Spleen (tissue), 11 donors: ENCODE results near the gene RIPOR3. TPM values are rescaled to one million over a fixed set of nuclear protein-coding genes. Genes with fewer than 3 reads are reported as not detected.

Experiments used
- DNase-seq: peaks from one replicate; pipeline ENCODE4 v3.0.0-alpha.2; 2020
- H3K27ac ChIP-seq, 8 donors: fragments of 200-600 bp; sonication (generic) in 7 of 8; 1 replicate in 4 of 8; 2 replicates in 4 of 8; pipeline versions ENCODE4 v1.5.0 to v1.8.0; 2016 to 2021; ENCODE audit warnings: inconsistent platforms in 4 of 8, mild to moderate bottlenecking in 4 of 8, moderate library complexity in 1 of 8
- H3K27me3 ChIP-seq, 7 donors: fragments of 200-600 bp; sonication (generic) in 6 of 7; replicated peaks in 1 of 7; 1 replicate in 4 of 7; 2 replicates in 3 of 7; pipeline versions ENCODE4 v1.5.0 to v1.8.0; 2016 to 2021; ENCODE audit warnings: inconsistent platforms in 3 of 7, mild to moderate bottlenecking in 1 of 7
- H3K36me3 ChIP-seq, 6 donors: fragments of 200-600 bp; sonication (generic) in 5 of 6; 1 replicate in 4 of 6; 2 replicates in 2 of 6; pipeline versions ENCODE4 v1.5.0 to v1.8.0; 2016 to 2021; ENCODE audit warnings: inconsistent platforms in 2 of 6
- H3K4me1 ChIP-seq, 6 donors: fragments of 200-600 bp; sonication (generic) in 5 of 6; 1 replicate in 3 of 6; 2 replicates in 3 of 6; pipeline versions ENCODE4 v1.5.0 to v1.8.0; 2016 to 2021; ENCODE audit warnings: inconsistent platforms in 3 of 6
- H3K4me3 ChIP-seq, 8 donors: fragments of 200-600 bp; sonication (generic) in 7 of 8; 1 replicate in 4 of 8; 2 replicates in 4 of 8; pipeline versions ENCODE4 v1.5.0 to v1.8.0; 2016 to 2021; ENCODE audit warnings: inconsistent platforms in 4 of 8, mild to moderate bottlenecking in 4 of 8, moderate library complexity in 2 of 8
- H3K9me3 ChIP-seq, 8 donors: fragments of 200-600 bp; sonication (generic) in 7 of 8; 1 replicate in 4 of 8; 2 replicates in 4 of 8; pipeline versions ENCODE4 v1.5.0 to v1.8.0; 2016 to 2021; ENCODE audit warnings: inconsistent platforms in 4 of 8
- CTCF ChIP-seq, 11 experiments: fragments of 200-600 bp in 7 of 11; fragments of 450-650 bp in 4 of 11; sonication (generic) in 4 of 11; IDR thresholded peaks in 8 of 11; conservative IDR thresholded peaks in 3 of 11; 1 replicate in 7 of 11; 2 replicates in 4 of 11; pipeline versions ENCODE4 v1.4.0 to v1.8.0; 2016 to 2021; ENCODE audit warnings: antibody characterized with exemption in 11 of 11, inconsistent platforms in 4 of 11, mild to moderate bottlenecking in 1 of 11
- POLR2A ChIP-seq, 3 donors: fragments of 450-650 bp; IDR thresholded peaks; one replicate each; pipeline ENCODE4 v1.5.1; 2017; ENCODE audit warnings: antibody characterized with exemption in 3 of 3, mild to moderate bottlenecking in 1 of 3
- POLR2AphosphoS5 ChIP-seq, 3 donors: sonication (generic); formaldehyde crosslinking; IDR thresholded peaks; one replicate each; pipeline ENCODE4 v1.5.1; 2017; ENCODE audit warnings: antibody characterized with exemption in 3 of 3
- whole genome bisulfite sequencing, 5 donors: extraction: QIAGEN DNeasy Blood & Tissue Kit in 3 of 5; methylation state at CpG; one replicate each; pipeline versions ENCODE4 v1.1.5 to v1.1.7; 2013 to 2018; 5-methylcytosine and 5-hydroxymethylcytosine counted together
- intact Hi-C: fragments of 100-400 bp; cut with DNase I; formaldehyde crosslinking; loops from one replicate; pipeline ENCODE4 v1.15.0; 2023; ENCODE audit warnings: low total_unique reads
- polyA plus RNA-seq, 3 donors: library from polyadenylated mRNA; stranded (reverse); fragments of 200-250 nt; gene quantifications; one replicate each; pipeline ENCODE4 v1.2.1, GENCODE V29; 2013
- total RNA-seq, 7 donors: library from RNA; depleted of rRNA in 3 of 7; stranded (reverse); fragments of >200 nt in 3 of 7; fragmentation: NEBNext Ultra II Directional in 4 of 7; extraction: Animal tissue kit (Norgen Biotek cat#: 25700) in 4 of 7; gene quantifications; one replicate each; pipeline versions ENCODE4 v1.1.0 to v1.2.1, GENCODE V29; 2016 to 2021
- donor health status: healthy with polysubstance abuse.
- donor health status: DM: no; HTN: no; CAD: no; lungs with moderate emphysema.
- donor health status: DM: no; HTN: no; CAD: no.
- donor health status: Bipolar disorder and iron deficiency.
- donor health status: healthy.
- donor health status: DM: no; HTN: no; CAD: no.
- donor health status: DM: yes; HTN: yes; CAD: no.

The RIPOR3 gene
- total and polyA plus RNA-seq, 10 donors: 6.0 to 22.8 (median 13.1) TPM

- H3K4me3 ChIP-seq: no peak overlapping the region
- TF ChIP-seq POLR2AphosphoS5 (IDR thresholded peaks at IDR 0.05) (peak in 1 of 3 donors; percentile 60), POLR2A (IDR thresholded peaks at IDR 0.05) (no peak), CTCF (IDR thresholded peaks at IDR 0.05 in 8 of 11, conservative IDR thresholded peaks at IDR 0.05 in 3 of 11) (no peak)
- H3K27me3 ChIP-seq: peaks cover 0 to 30% (median 0%) of the 10 kb centered on the region in 7 donors
- DNase-seq: no peak
- peaks cover 0 to 57% (median 26%) of the 10 kb centered on the region in 6 donors for H3K4me1 ChIP-seq
- H3K27ac ChIP-seq: peak overlapping the region in 3 of 8 donors; percentile 22 to 43 (median 28)
- peaks cover 0 to 42% (median 19%) of the 10 kb centered on the region in 6 donors for H3K36me3 ChIP-seq
- 91 to 95% (median 94%) methylated on average over 7 to 9 of the region's 9 CpGs for WGBS, 5 donors
- no peaks in the 10 kb centered on the region for H3K9me3 ChIP-seq
- intact Hi-C loops: no loop called here
Measured at GRCh38 chr20:50593005-50593335, 98.4 kb downstream of the RIPOR3 start.

- Histone ChIP-seq H3K36me3 (peaks cover 0 to 47% (median 24%) of the 10 kb centered on the region in 6 donors), H3K27me3 (peaks cover 0 to 25% (median 0%) of the 10 kb centered on the region in 7 donors), H3K4me3 (no peak overlapping the region), H3K9me3 (no peaks in the 10 kb centered on the region), H3K27ac (peak overlapping the region in 3 of 8 donors; percentile 22 to 43 (median 28)), H3K4me1 (peaks cover 0 to 57% (median 27%) of the 10 kb centered on the region in 6 donors)
- 45 to 86% (median 65%) methylated on average over 15 to 19 of the region's 19 CpGs for WGBS, 5 donors
- no peak for TF ChIP-seq POLR2A (IDR thresholded peaks at IDR 0.05)
- TF ChIP-seq CTCF (IDR thresholded peaks at IDR 0.05 in 8 of 11, conservative IDR thresholded peaks at IDR 0.05 in 3 of 11): no peak
- TF ChIP-seq POLR2AphosphoS5 (IDR thresholded peaks at IDR 0.05): peak; percentile 59 to 87 (median 83)
- peak; percentile 83 for DNase-seq
- intact Hi-C loops: no loop called here
Measured at GRCh38 chr20:50592282-50593004, 98.9 kb downstream of the RIPOR3 start.

GRCh38 chr20:50591233-50591852 is 100.0 kb downstream of the RIPOR3 start:
- TF ChIP-seq POLR2A (IDR thresholded peaks at IDR 0.05) (no peak), POLR2AphosphoS5 (IDR thresholded peaks at IDR 0.05) (peak in 1 of 3 donors; percentile 4)
- intact Hi-C loops: no loop called here
- peaks cover 0 to 54% (median 27%) of the 10 kb centered on the region in 6 donors for H3K4me1 ChIP-seq
- 77 to 91% (median 88%) methylated on average over 5 of the region's 5 CpGs for WGBS, 5 donors
- no peak for DNase-seq
- peaks cover 0 to 58% (median 35%) of the 10 kb centered on the region in 6 donors for H3K36me3 ChIP-seq
- H3K9me3 ChIP-seq: no peaks in the 10 kb centered on the region
- H3K27me3 ChIP-seq: peaks cover 0 to 14% (median 0%) of the 10 kb centered on the region in 7 donors
- no peak overlapping the region for H3K4me3 ChIP-seq
- no peak overlapping the region for H3K27ac ChIP-seq

- H3K36me3 ChIP-seq: peaks cover 0 to 68% (median 45%) of the 10 kb centered on the region in 6 donors
- TF ChIP-seq POLR2AphosphoS5 (IDR thresholded peaks at IDR 0.05): peak in 2 of 3 donors; percentile 40 to 70
- TF ChIP-seq POLR2A (IDR thresholded peaks at IDR 0.05): no peak
- intact Hi-C loops: no loop called here
- peaks cover 0 to 4% (median 0%) of the 10 kb centered on the region in 7 donors for H3K27me3 ChIP-seq
- no peaks in the 10 kb centered on the region for H3K9me3 ChIP-seq
- 88 to 97% (median 95%) methylated on average over 11 of the region's 11 CpGs for WGBS, 5 donors
- no peak overlapping the region for H3K27ac ChIP-seq
- DNase-seq: no peak
- no peak overlapping the region for H3K4me3 ChIP-seq
- H3K4me1 ChIP-seq: peaks cover 0 to 43% (median 21%) of the 10 kb centered on the region in 6 donors
Measured at GRCh38 chr20:50590348-50590664, 101.0 kb downstream of the RIPOR3 start.
